Transverse colon (tissue), 4 donors: ENCODE data around the gene CLBA1. TPM values are rescaled to one million over a fixed set of nuclear protein-coding genes. Genes with fewer than 3 reads are reported as not detected.

Experiments used
- DNase-seq: peaks from one replicate; pipeline ENCODE4 v3.0.0-alpha.2; 2019
- H3K27ac ChIP-seq, 4 donors: fragments of 200-600 bp; sonication (generic); 2 replicates each; pipeline ENCODE4 v1.5.1; 2016 to 2018; ENCODE audit warnings: inconsistent platforms in 4 of 4
- H3K27me3 ChIP-seq: fragments of 200-600 bp; sonication (generic); 2 replicates; pipeline ENCODE4 v1.5.1; 2017; ENCODE audit warnings: inconsistent platforms
- H3K36me3 ChIP-seq, 4 donors: fragments of 200-600 bp; sonication (generic); 2 replicates each; pipeline ENCODE4 v1.5.1; 2017 to 2019; ENCODE audit warnings: inconsistent platforms in 4 of 4
- H3K4me1 ChIP-seq, 4 donors: fragments of 200-600 bp; sonication (generic); 2 replicates each; pipeline ENCODE4 v1.5.1; 2017 to 2020; ENCODE audit warnings: inconsistent platforms in 4 of 4
- H3K4me3 ChIP-seq, 4 donors: fragments of 200-600 bp; sonication (generic); 1 replicate in 1 of 4; 2 replicates in 3 of 4; pipeline versions ENCODE4 v1.5.1 to v1.6.1; 2017 to 2019; ENCODE audit warnings: inconsistent platforms in 4 of 4
- H3K9me3 ChIP-seq, 2 donors: fragments of 200-600 bp; sonication (generic); 2 replicates each; pipeline ENCODE4 v1.5.1; 2017 to 2019; ENCODE audit warnings: inconsistent platforms in 2 of 2
- CTCF ChIP-seq, 5 experiments: fragments of 200-600 bp in 3 of 5; fragments of 450-650 bp in 2 of 5; sonication (generic) in 3 of 5; IDR thresholded peaks; 1 replicate in 2 of 5; 2 replicates in 3 of 5; pipeline ENCODE4 v1.5.1; 2016 to 2017; ENCODE audit warnings: antibody characterized with exemption in 5 of 5, inconsistent platforms in 3 of 5, mild to moderate bottlenecking in 2 of 5, moderate library complexity in 1 of 5
- EP300 ChIP-seq: sonication (generic); formaldehyde crosslinking; IDR thresholded peaks from one replicate; pipeline ENCODE4 v1.6.1; 2017; ENCODE audit warnings: antibody characterized with exemption, low read depth
- POLR2A ChIP-seq: fragments of 450-650 bp; IDR thresholded peaks from one replicate; pipeline ENCODE4 v1.6.1; 2016; ENCODE audit warnings: antibody characterized with exemption, mild to moderate bottlenecking, moderate library complexity
- POLR2AphosphoS5 ChIP-seq, 3 donors: sonication (generic); formaldehyde crosslinking; IDR thresholded peaks; one replicate each; pipeline ENCODE4 v1.6.1; 2016; ENCODE audit warnings: antibody characterized with exemption in 3 of 3
- WGBS, 2 donors: methylation state at CpG; one replicate each; pipeline ENCODE4 v1.1.5; 2018; ENCODE audit warnings: low coverage in 1 of 2; 5-methylcytosine and 5-hydroxymethylcytosine counted together
- in situ Hi-C, 4 donors: fragments of 200-750 bp; cut with MboI; loops; one replicate each; pipeline versions ENCODE4 v1.15.0 to v1.15.1; 2017; ENCODE audit warnings: low sequenced_read_pairs in 3 of 4, low pct_ligation_motif_present in 1 of 4, low pct_unique_long_range_greater_than_20kb in 1 of 4
- intact Hi-C: fragments of 100-400 bp; cut with DNase I; formaldehyde crosslinking; loops from one replicate; pipeline ENCODE4 v1.15.1; 2023; ENCODE audit warnings: low total_unique reads
- total RNA-seq, 4 donors: library from RNA; depleted of rRNA; stranded (reverse); fragments of >200 nt; gene quantifications; one replicate each; pipeline ENCODE4 v1.1.0, GENCODE V29; 2016

The CLBA1 gene
- total RNA-seq, 4 donors from 2014 or later: 0.40 to 6.7 (median 5.3) TPM

DNA sequence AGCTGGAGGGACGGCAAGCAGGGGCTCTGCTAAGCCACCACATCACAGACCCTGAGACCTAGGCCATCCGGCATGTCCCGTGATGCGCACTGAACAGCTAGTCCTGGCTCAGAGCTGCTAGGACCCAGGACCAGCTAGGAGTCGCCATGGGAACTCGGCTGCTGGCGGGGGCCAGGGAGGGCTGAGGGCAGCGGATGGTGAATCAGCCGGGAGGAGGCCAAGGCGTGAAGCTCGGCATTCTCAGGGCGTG lies 12.5 kb upstream of the CLBA1 start:
- peak in 1 of 3 donors; percentile 46 for TF ChIP-seq POLR2AphosphoS5 (IDR thresholded peaks at IDR 0.05)
- no peak for TF ChIP-seq CTCF (IDR thresholded peaks at IDR 0.05)
- H3K36me3 ChIP-seq: no peaks in the 10 kb centered on the region
- peak; percentile 87 for DNase-seq
- WGBS, 2 donors: 40% methylated on average over 10 of the region's 12 CpGs; no CpG with 5 or more reads in 1 of the 2 donors
- peaks cover 41% of the 10 kb centered on the region for H3K27me3 ChIP-seq
- intact Hi-C loops (no loop called here), in situ Hi-C loops (loop anchor here in 2 of 4 donors (5.0 to 10.0 kb wide), 2 partner anchors 69 to 72 kb away; no protein-coding TSS in a partner anchor)
- no peaks in the 10 kb centered on the region for H3K9me3 ChIP-seq
- no peak overlapping the region for H3K4me3 ChIP-seq
- peaks cover 66 to 86% (median 69%) of the 10 kb centered on the region in 4 donors for H3K4me1 ChIP-seq
- H3K27ac ChIP-seq: peak overlapping the region; percentile 80 to 92 (median 88)

DNA sequence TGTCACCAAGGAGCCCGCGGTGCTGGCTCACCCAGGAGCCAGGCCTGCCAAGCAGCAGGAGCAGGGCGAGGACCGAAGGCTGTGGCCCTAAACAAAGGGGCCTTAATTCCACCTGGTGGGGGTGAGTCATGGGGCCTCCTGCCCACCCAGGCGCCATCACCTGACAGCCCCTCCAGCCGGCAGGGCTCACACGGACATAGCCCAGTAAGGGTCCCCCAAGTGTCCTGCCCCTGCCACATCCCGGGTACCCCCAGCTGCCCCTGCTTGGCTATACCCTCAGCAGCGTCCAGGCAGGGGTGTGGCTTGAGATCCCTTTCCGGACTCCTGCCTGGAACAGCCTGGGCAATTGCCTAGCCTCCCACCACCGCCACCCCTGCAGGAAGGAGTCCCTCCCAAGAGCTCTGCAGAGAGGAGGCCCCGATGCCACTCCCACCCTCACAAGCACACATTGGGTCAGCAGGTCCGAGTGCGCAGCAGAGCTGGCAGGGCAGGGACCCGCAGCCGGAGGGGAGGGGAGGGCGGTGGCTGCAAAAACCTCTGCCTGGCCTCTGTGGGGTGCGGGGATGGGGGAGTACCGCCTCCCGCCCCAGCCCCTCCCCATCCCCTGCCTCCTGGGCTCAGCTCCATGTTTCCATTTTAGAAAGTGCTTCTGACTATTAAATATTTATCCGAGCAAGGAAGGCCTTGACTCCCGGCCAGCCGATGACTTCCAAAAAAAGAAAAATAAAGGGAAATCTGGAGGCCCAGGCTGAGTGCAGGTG lies 12.0 kb upstream of the CLBA1 start:
- Histone ChIP-seq H3K9me3 (no peaks in the 10 kb centered on the region), H3K27ac (peak overlapping the region; percentile 80 to 92 (median 88)), H3K27me3 (peaks cover 38% of the 10 kb centered on the region), H3K4me1 (peaks cover 64 to 84% (median 68%) of the 10 kb centered on the region in 4 donors), H3K4me3 (no peak overlapping the region), H3K36me3 (no peaks in the 10 kb centered on the region)
- no peak for DNase-seq
- in situ Hi-C loops (loop anchor here in 2 of 4 donors (5.0 to 10.0 kb wide), 2 partner anchors 69 to 71 kb away; no protein-coding TSS in a partner anchor), intact Hi-C loops (no loop called here)
- 53% methylated on average over 18 of the region's 23 CpGs; no CpG with 5 or more reads in 1 of the 2 donors for whole genome bisulfite sequencing, 2 donors
- TF ChIP-seq POLR2AphosphoS5 (IDR thresholded peaks at IDR 0.05) (peak; percentile 1 to 52 (median 35)), EP300 (no peak)

DNA sequence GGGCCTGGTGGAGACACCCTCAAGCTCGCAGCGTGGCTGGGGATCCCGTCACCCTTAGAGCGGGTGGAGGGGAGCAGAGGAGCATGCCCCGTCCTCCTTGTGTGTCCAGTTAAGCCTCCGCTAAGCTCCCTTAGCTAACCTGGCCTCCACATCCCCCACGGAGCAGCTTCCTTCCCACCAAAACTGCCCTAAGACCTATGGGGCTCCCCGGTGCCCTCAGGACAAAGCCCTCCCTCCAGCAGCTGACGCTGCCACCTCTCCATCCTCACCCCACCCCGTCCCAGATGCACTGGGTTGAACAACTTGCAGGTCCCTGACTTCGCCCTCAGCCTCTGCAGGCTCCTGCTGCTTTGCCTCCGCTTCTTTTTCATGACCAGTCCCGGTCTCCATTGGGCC lies 11.4 kb upstream of the CLBA1 start:
- 67% methylated on average over 13 of the region's 13 CpGs; no CpG with 5 or more reads in 1 of the 2 donors for WGBS, 2 donors
- in situ Hi-C loops (loop anchor here in 2 of 4 donors (5.0 to 10.0 kb wide), 2 partner anchors 68 to 71 kb away; no protein-coding TSS in a partner anchor), intact Hi-C loops (no loop called here)
- Histone ChIP-seq H3K36me3 (no peaks in the 10 kb centered on the region), H3K4me1 (peaks cover 65 to 82% (median 71%) of the 10 kb centered on the region in 4 donors), H3K27ac (peak overlapping the region; percentile 80 to 92 (median 88)), H3K9me3 (no peaks in the 10 kb centered on the region), H3K4me3 (no peak overlapping the region), H3K27me3 (peaks cover 43% of the 10 kb centered on the region)
- no peak for DNase-seq
- TF ChIP-seq EP300 (no peak), POLR2A (no peak), POLR2AphosphoS5 (IDR thresholded peaks at IDR 0.05) (no peak), CTCF (IDR thresholded peaks at IDR 0.05) (no peak)

GRCh38 chr14:104974665-104975390 lies 10.8 kb upstream of the CLBA1 start:
- no peak for DNase-seq
- TF ChIP-seq CTCF (IDR thresholded peaks at IDR 0.05) (no peak), POLR2A (no peak), POLR2AphosphoS5 (IDR thresholded peaks at IDR 0.05) (no peak), EP300 (no peak)
- peaks cover 65 to 79% (median 71%) of the 10 kb centered on the region in 4 donors for H3K4me1 ChIP-seq
- H3K27ac ChIP-seq: peak overlapping the region; percentile 80 to 92 (median 88)
- intact Hi-C loops (loop anchor here (5.0 kb wide), 1 partner anchor 72 kb away; no protein-coding TSS in a partner anchor), in situ Hi-C loops (loop anchor here in 2 of 4 donors (5.0 to 10.0 kb wide), 2 partner anchors 67 to 70 kb away; no protein-coding TSS in a partner anchor)
- peaks cover 43% of the 10 kb centered on the region for H3K27me3 ChIP-seq
- H3K4me3 ChIP-seq: no peak overlapping the region
- no peaks in the 10 kb centered on the region for H3K9me3 ChIP-seq
- 91% methylated on average over 14 of the region's 14 CpGs; no CpG with 5 or more reads in 1 of the 2 donors for WGBS, 2 donors
- no peaks in the 10 kb centered on the region for H3K36me3 ChIP-seq
